Panc1 (cell line): Measurements from ENCODE around the gene KCNA10. TPM values are rescaled to one million over a fixed set of nuclear protein-coding genes. Genes with fewer than 3 reads are reported as not detected.
A peak's percentile ranks its signal among the peaks of the same experiment; 100 is the strongest.

Experiments used
- ATAC-seq: fragments of 200-7000 bp; cut with Tn5 transposase; 2 replicates; pipeline ENCODE4 v1.9.1; 2020; ENCODE audit warnings: mild to moderate bottlenecking, moderate library complexity
- BruUV-seq: library from RNA; stranded (reverse); fragments of 400-500 nt; replicated peaks from 2 replicates; lab custom pipeline; 2021; lab: Mats Ljungman, UMichigan
- CTCF ChIA-PET: fragments of 300-600 bp; sonication (Branson Sonifier 250); formaldehyde crosslinking; loops from one replicate; lab custom pipeline; 2022; ENCODE audit warnings: antibody characterized with exemption; lab: Charles Lee
- POLR2A ChIA-PET: fragments of 300-600 bp; sonication (Branson Sonifier 250); formaldehyde crosslinking; loops from one replicate; lab custom pipeline; 2022; ENCODE audit warnings: antibody characterized with exemption; lab: Charles Lee
- DNase-seq: peaks from one replicate; pipeline ENCODE4 v3.0.0-alpha.2; 2010; ENCODE audit warnings: low read depth, low spot score
- H3K27ac ChIP-seq: 2 replicates; pipeline ENCODE4 v1.5.1; 2011; ENCODE audit warnings: mild to moderate bottlenecking, low read length, inconsistent platforms
- H3K27me3 ChIP-seq: fragments of 200-500 bp; sonication (Bioruptor generic); 2 replicates; pipeline ENCODE4 v1.6.0; 2014; ENCODE audit warnings: low read length, inconsistent platforms; ENCODE audit not compliant: control insufficient read depth, insufficient read depth
- H3K36me3 ChIP-seq: fragments of 200-500 bp; sonication (Bioruptor generic); 2 replicates; pipeline ENCODE4 v1.5.1; 2014; ENCODE audit warnings: inconsistent platforms, mild to moderate bottlenecking, low read length, moderate library complexity; ENCODE audit not compliant: control insufficient read depth, insufficient read depth
- H3K4me1 ChIP-seq: 2 replicates; pipeline ENCODE4 v1.5.1; 2011; ENCODE audit warnings: inconsistent platforms, mild to moderate bottlenecking, low read length, moderate library complexity; ENCODE audit not compliant: control insufficient read depth, insufficient read depth
- H3K4me3 ChIP-seq, 2 experiments: 2 replicates each; pipeline ENCODE4 v1.5.1; 2011 to 2012; ENCODE audit warnings: low read depth in 2 of 2, low read length in 2 of 2, mild to moderate bottlenecking in 2 of 2, inconsistent platforms in 1 of 2, moderate library complexity in 1 of 2
- H3K9me3 ChIP-seq: fragments of 200-500 bp; sonication (Bioruptor generic); 2 replicates; pipeline ENCODE4 v1.5.1; 2014; ENCODE audit warnings: low read depth, mild to moderate bottlenecking, inconsistent platforms, low read length, moderate library complexity; ENCODE audit not compliant: control insufficient read depth, insufficient read depth
- CTCF ChIP-seq: fragments of 450-650 bp; IDR thresholded peaks from 2 replicates; pipeline ENCODE4 v1.5.1; 2017; ENCODE audit warnings: mild to moderate bottlenecking
- POLR2AphosphoS5 ChIP-seq: IDR thresholded peaks from 2 replicates; pipeline ENCODE4 v1.6.1; 2012; ENCODE audit warnings: mild to moderate bottlenecking, low read depth, low read length, moderate library complexity
- REST ChIP-seq, 2 experiments: IDR thresholded peaks; 2 replicates each; pipeline ENCODE4 v1.6.1; 2011 to 2012; ENCODE audit warnings: low read depth in 2 of 2, control low read depth in 1 of 2, low read length in 1 of 2, mild to moderate bottlenecking in 1 of 2, moderate library complexity in 1 of 2; ENCODE audit not compliant: insufficient read depth in 1 of 2
- SIN3A ChIP-seq: IDR thresholded peaks from 2 replicates; pipeline ENCODE4 v1.6.1; 2012; ENCODE audit warnings: low read depth, mild to moderate bottlenecking, low read length, moderate library complexity, borderline replicate concordance; ENCODE audit not compliant: insufficient read depth
- TCF7L2 ChIP-seq: IDR thresholded peaks from 2 replicates; pipeline ENCODE4 v1.6.1; 2011; ENCODE audit warnings: mild to moderate bottlenecking, low read depth, low read length, inconsistent platforms
- in situ Hi-C: cut with HindIII; loops from 2 replicates; pipeline ENCODE4 v1.10.0; 2016; ENCODE audit warnings: low sequenced_read_pairs, low pct_unique_long_range_greater_than_20kb
- intact Hi-C: fragments of 100-400 bp; cut with micrococcal nuclease; formaldehyde crosslinking; loops from one replicate; pipeline ENCODE4 v1.10.0; 2022; ENCODE audit not compliant: unreplicated experiment
- total RNA-seq: library from RNA; stranded (reverse); gene quantifications from one replicate; pipeline ENCODE4 v1.2.1, GENCODE V29; 2021; ENCODE audit not compliant: unreplicated experiment

Gene KCNA10
- total RNA-seq, 1 experiment from 2014 or later = not detected

- no TSS peak for BruUV-seq
- ChIA-PET CTCF (interaction anchor here (0.6 to 2.4 kb wide), 10 partner anchors 26 to 299 kb away, joined by 3 to 14 read pairs (median 6); no protein-coding TSS in a partner anchor), POLR2A (no interaction called here)
- ATAC-seq (peak; percentile 89), DNase-seq (peak; percentile 43)
- H3K4me1 ChIP-seq = no peaks in the 10 kb centered on the region
- no peaks in the 10 kb centered on the region for H3K9me3 ChIP-seq
- no peaks in the 10 kb centered on the region for H3K27me3 ChIP-seq
- in situ Hi-C loops = no loop called here
- H3K36me3 ChIP-seq = no peaks in the 10 kb centered on the region
- intact Hi-C loops = loop anchor here (5.0 kb wide), 1 partner anchor 34 kb away; no protein-coding TSS in a partner anchor
- no peak overlapping the region for H3K4me3 ChIP-seq
- no peak for TF ChIP-seq POLR2AphosphoS5
- no peak for TF ChIP-seq SIN3A
- peak; percentile 92 for TF ChIP-seq CTCF
- H3K27ac ChIP-seq = no peak overlapping the region
Observed at GRCh38 chr1:110495926-110496600, 22.9 kb downstream of the KCNA10 start.

- ATAC-seq = no peak
Observed at GRCh38 chr1:110494522-110495406, 24.2 kb downstream of the KCNA10 start.

More at GRCh38 chr1:110494522-110495406, 24.2 kb downstream of the KCNA10 start:
- TF ChIP-seq POLR2AphosphoS5 (no peak), REST (IDR thresholded peaks at IDR 0.05; ENCODE audit: insufficient read depth in 1 of 2, low read depth in 2 of 2, low read length in 1 of 2) (no peak), CTCF (no peak), TCF7L2 (no peak), SIN3A (no peak)
- no peak for DNase-seq
- no peaks in the 10 kb centered on the region for H3K36me3 ChIP-seq
- in situ Hi-C loops = no loop called here
- no TSS peak for BruUV-seq
- no peaks in the 10 kb centered on the region for H3K27me3 ChIP-seq
- CTCF ChIA-PET = interaction anchor here (2.4 kb wide), 1 partner anchor 287 kb away, joined by 12 read pairs; no protein-coding TSS in a partner anchor
- H3K4me1 ChIP-seq = no peaks in the 10 kb centered on the region
- intact Hi-C loops = loop anchor here (5.0 kb wide), 1 partner anchor 32 kb away; no protein-coding TSS in a partner anchor
- no peak overlapping the region for H3K4me3 ChIP-seq
- POLR2A ChIA-PET = no interaction called here
- no peak overlapping the region for H3K27ac ChIP-seq
- H3K9me3 ChIP-seq = no peaks in the 10 kb centered on the region
